ENCODE measurements around the gene MYEF2. TPM values are rescaled to one million over a fixed set of nuclear protein-coding genes. Genes with fewer than 3 reads are reported as not detected.

The MYEF2 gene
- total and polyA plus RNA-seq, 2 donors (not counting 3 experiments of a cell fraction or from before 2014, with no cell fraction given), result 11.6 to 54.8 TPM

- H3K9me1 ChIP-seq (replicated peaks; ENCODE audit: control insufficient read depth, extremely low read depth, insufficient read depth, low read length), result no peaks in the 10 kb centered on the region
- FAIRE-seq, result no peak
- TF ChIP-seq FOS (IDR thresholded peaks at IDR 0.05; ENCODE audit: borderline replicate concordance, insufficient read depth, low read length) (no peak), POLR2A (IDR thresholded peaks at IDR 0.05; ENCODE audit: low read depth, low read length) (no peak), EZH2 (IDR thresholded peaks at IDR 0.05; ENCODE audit: borderline replicate concordance, low read depth, low read length, severe bottlenecking) (no peak), CTCF (IDR thresholded peaks at IDR 0.05; ENCODE audit: extremely low read depth in 1 of 2, insufficient read depth in 1 of 2, low read depth in 1 of 2, low read length in 2 of 2) (no peak), POLR2AphosphoS5 (IDR thresholded peaks at IDR 0.05; ENCODE audit: insufficient read depth, low read depth, low read length) (no peak), MAX (IDR thresholded peaks at IDR 0.05; ENCODE audit: insufficient read depth, insufficient read length) (no peak), MYC (IDR thresholded peaks at IDR 0.05; ENCODE audit: low read depth, low read length) (no peak), GATA2 (IDR thresholded peaks at IDR 0.05; ENCODE audit: insufficient read depth, insufficient read length, low read depth, low read length) (no peak), JUN (IDR thresholded peaks at IDR 0.05; ENCODE audit: borderline replicate concordance, insufficient read depth, insufficient read length, low read depth) (no peak)
- H4K20me1 ChIP-seq (replicated peaks; ENCODE audit: control insufficient read depth, extremely low read depth, insufficient read depth, low read length), result no peaks in the 10 kb centered on the region
- no peaks in the 10 kb centered on the region for H3K4me1 ChIP-seq (ENCODE audit: control insufficient read depth, extremely low read depth, insufficient read depth, low read length)
- H3K4me3 ChIP-seq (replicated peaks in 1 of 3; ENCODE audit: insufficient read depth in 1 of 3, low read depth in 1 of 3, low read length in 3 of 3), result no peak overlapping the region
- no peak overlapping the region for H2AFZ ChIP-seq (ENCODE audit: low read depth, low read length)
- no peaks in the 10 kb centered on the region for H3K36me3 ChIP-seq (ENCODE audit: control insufficient read depth in 2 of 2, extremely low read depth in 1 of 2, insufficient read depth in 2 of 2, low read length in 2 of 2)
- H3K79me2 ChIP-seq (ENCODE audit: control insufficient read depth, insufficient read depth, low read length), result no peaks in the 10 kb centered on the region
- no peaks in the 10 kb centered on the region for H3K9me3 ChIP-seq (replicated peaks; ENCODE audit: control insufficient read depth, insufficient read depth, low read length)
- intact Hi-C loops (cut with micrococcal nuclease) (no loop called here), dilution Hi-C loops (cut with MboI; ENCODE audit: extremely low pct_ligation_motif_present, low sequenced_read_pairs) (no loop called here)
- ChIA-PET POLR2A (no interaction called here), CTCF (interaction anchor here (0.8 kb wide), 1 partner anchor 12 kb away, joined by 4 read pairs; no protein-coding TSS in a partner anchor)
- no TSS peak for BruUV-seq (replicated peaks)
- no peak overlapping the region for H3K27ac ChIP-seq (ENCODE audit: insufficient read depth, low read depth, low read length)
- DNase-seq (ENCODE audit: low read depth, low spot score), result no peak
- peaks cover 3 to 7% of the 10 kb centered on the region in 2 experiments for H3K27me3 ChIP-seq (ENCODE audit: control insufficient read depth in 2 of 2, insufficient read depth in 2 of 2, low read length in 2 of 2)
- H3K9ac ChIP-seq (replicated peaks; ENCODE audit: extremely low read depth, insufficient read depth, low read length), result no peak overlapping the region
- no peak overlapping the region for H3K4me2 ChIP-seq (ENCODE audit: insufficient read depth, low read length)
Measured at GRCh38 chr15:48097264-48097663, 80.8 kb downstream of the MYEF2 start.
